OCI-LY3 (cell line): ENCODE measurements around the gene RACGAP1.
"Not testable (repeated sequence)": the region's sequence is repeated elsewhere in the genome, so short reads cannot be mapped to it uniquely, and the experiment has no call there.

ENCODE experiments used
- H2AFZ ChIP-seq: fragments of 200-600, 300-600 bp; shearing (Covaris generic); 2 replicates; pipeline ENCODE4 v1.6.0; 2014; ENCODE audit warnings: antibody characterized with exemption, low read depth, low read length
- H3K27ac ChIP-seq: fragments of 200-600, 300-600 bp; sonication (generic); 2 replicates; pipeline ENCODE4 v1.5.1; 2014; ENCODE audit warnings: mild to moderate bottlenecking, low read length, moderate library complexity, mixed read lengths
- H3K27me3 ChIP-seq: fragments of 200-600, 300-600 bp; sonication (generic); 2 replicates; pipeline ENCODE4 v1.6.1; 2014; ENCODE audit warnings: low read depth, low read length, mixed read lengths
- H3K36me3 ChIP-seq: fragments of 200-600, 300-600 bp; sonication (generic); replicated peaks from 2 replicates; pipeline ENCODE3; 2014; ENCODE audit warnings: low read depth, low read length, mixed read lengths
- H3K4me1 ChIP-seq: fragments of 300-600, 200-600 bp; sonication (generic); 2 replicates; pipeline ENCODE4 v1.6.1; 2014; ENCODE audit warnings: low read length, mixed read lengths
- H3K4me2 ChIP-seq: fragments of 200-600, 300-600 bp; sonication (generic); 2 replicates; pipeline ENCODE4 v1.6.1; 2014; ENCODE audit warnings: low read length, mixed read lengths
- H3K4me3 ChIP-seq: fragments of 300-600, 200-600 bp; sonication (generic); 2 replicates; pipeline ENCODE4 v1.5.1; 2014; ENCODE audit warnings: antibody characterized with exemption, mild to moderate bottlenecking, low read length, moderate library complexity
- H3K79me2 ChIP-seq: fragments of 300-600, 200-600 bp; shearing (Covaris generic); 2 replicates; pipeline ENCODE4 v1.6.1; 2014; ENCODE audit warnings: mild to moderate bottlenecking, low read length, mixed read lengths
- H3K9ac ChIP-seq: fragments of 300-600, 200-600 bp; shearing (Covaris generic); 2 replicates; pipeline ENCODE4 v1.6.0; 2014; ENCODE audit warnings: mild to moderate bottlenecking, low read length, moderate library complexity
- H3K9me3 ChIP-seq: fragments of 200-600, 300-600 bp; shearing (Covaris generic); 2 replicates; pipeline ENCODE4 v1.6.1; 2014; ENCODE audit warnings: low read length, mixed read lengths; ENCODE audit not compliant: insufficient read depth
- H4K20me1 ChIP-seq: fragments of 200-600, 300-600 bp; sonication (generic); 2 replicates; pipeline ENCODE4 v1.6.1; 2016; ENCODE audit warnings: low read length, mixed read lengths; ENCODE audit not compliant: insufficient read depth
- EZH2phosphoT487 ChIP-seq: fragments of 200-600 bp; shearing (Covaris generic); IDR thresholded peaks from 2 replicates; pipeline ENCODE4 v1.6.1; 2018; ENCODE audit warnings: antibody characterized with exemption, mixed run types, low read depth
- TF ChIP-seq, protein P1 (sequence below): fragments of 200-600, 300-600 bp; sonication (generic); IDR thresholded peaks from 2 replicates; pipeline ENCODE4 v1.5.1; 2014; ENCODE audit warnings: antibody characterized with exemption, low read length, low read depth

RACGAP1 gene

GRCh38 chr12:49987625-49988303 lies 37.5 kb downstream of the RACGAP1 start:
- no peak overlapping the region for H3K4me3 ChIP-seq
- TF ChIP-seq EZH2phosphoT487, result no peak
- TF ChIP-seq, protein P1, sequence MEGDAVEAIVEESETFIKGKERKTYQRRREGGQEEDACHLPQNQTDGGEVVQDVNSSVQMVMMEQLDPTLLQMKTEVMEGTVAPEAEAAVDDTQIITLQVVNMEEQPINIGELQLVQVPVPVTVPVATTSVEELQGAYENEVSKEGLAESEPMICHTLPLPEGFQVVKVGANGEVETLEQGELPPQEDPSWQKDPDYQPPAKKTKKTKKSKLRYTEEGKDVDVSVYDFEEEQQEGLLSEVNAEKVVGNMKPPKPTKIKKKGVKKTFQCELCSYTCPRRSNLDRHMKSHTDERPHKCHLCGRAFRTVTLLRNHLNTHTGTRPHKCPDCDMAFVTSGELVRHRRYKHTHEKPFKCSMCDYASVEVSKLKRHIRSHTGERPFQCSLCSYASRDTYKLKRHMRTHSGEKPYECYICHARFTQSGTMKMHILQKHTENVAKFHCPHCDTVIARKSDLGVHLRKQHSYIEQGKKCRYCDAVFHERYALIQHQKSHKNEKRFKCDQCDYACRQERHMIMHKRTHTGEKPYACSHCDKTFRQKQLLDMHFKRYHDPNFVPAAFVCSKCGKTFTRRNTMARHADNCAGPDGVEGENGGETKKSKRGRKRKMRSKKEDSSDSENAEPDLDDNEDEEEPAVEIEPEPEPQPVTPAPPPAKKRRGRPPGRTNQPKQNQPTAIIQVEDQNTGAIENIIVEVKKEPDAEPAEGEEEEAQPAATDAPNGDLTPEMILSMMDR, result no peak
- no peaks in the 10 kb centered on the region for H3K27me3 ChIP-seq
- no peak overlapping the region for H3K9ac ChIP-seq
- H2AFZ ChIP-seq, result no peak overlapping the region
- no peak overlapping the region for H3K27ac ChIP-seq
- H3K79me2 ChIP-seq, result no peaks in the 10 kb centered on the region
- H3K9me3 ChIP-seq, result no peaks in the 10 kb centered on the region
- H3K36me3 ChIP-seq, result peaks cover 43% of the 10 kb centered on the region
- H4K20me1 ChIP-seq, result no peaks in the 10 kb centered on the region
- H3K4me2 ChIP-seq, result no peak overlapping the region
- H3K4me1 ChIP-seq, result no peaks in the 10 kb centered on the region

DNA sequence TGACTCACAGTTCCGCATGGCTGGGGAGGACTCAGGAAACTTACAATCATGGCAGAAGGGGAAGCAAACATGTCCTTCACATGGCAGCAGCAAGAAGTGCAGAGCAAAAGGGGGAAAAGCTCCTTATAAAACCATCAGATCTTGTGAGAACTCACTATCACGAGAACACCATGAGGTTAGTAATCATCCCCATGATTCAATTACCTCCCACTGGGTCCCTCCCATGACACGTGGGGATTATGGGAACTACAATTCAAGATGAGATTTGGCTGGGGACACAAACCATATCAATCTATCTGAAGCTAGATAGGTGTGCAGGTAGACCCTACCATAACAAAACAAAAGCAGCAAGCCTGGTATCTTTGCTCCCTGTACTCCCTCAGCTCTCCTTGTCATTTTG lies 38.8 kb downstream of the RACGAP1 start:
- not testable (repeated sequence) for H2AFZ ChIP-seq, H3K4me1 ChIP-seq, H4K20me1 ChIP-seq, H3K9ac ChIP-seq, H3K27ac ChIP-seq, H3K79me2 ChIP-seq, H3K27me3 ChIP-seq, H3K4me2 ChIP-seq, H3K9me3 ChIP-seq, H3K4me3 ChIP-seq
- H3K36me3 ChIP-seq, result peaks cover 31% of the 10 kb centered on the region

- no peaks in the 10 kb centered on the region for H3K79me2 ChIP-seq
- no peak overlapping the region for H3K4me2 ChIP-seq
- no peaks in the 10 kb centered on the region for H3K4me1 ChIP-seq
Measured at GRCh38 chr12:49985981-49986380, 39.3 kb downstream of the RACGAP1 start.

DNA sequence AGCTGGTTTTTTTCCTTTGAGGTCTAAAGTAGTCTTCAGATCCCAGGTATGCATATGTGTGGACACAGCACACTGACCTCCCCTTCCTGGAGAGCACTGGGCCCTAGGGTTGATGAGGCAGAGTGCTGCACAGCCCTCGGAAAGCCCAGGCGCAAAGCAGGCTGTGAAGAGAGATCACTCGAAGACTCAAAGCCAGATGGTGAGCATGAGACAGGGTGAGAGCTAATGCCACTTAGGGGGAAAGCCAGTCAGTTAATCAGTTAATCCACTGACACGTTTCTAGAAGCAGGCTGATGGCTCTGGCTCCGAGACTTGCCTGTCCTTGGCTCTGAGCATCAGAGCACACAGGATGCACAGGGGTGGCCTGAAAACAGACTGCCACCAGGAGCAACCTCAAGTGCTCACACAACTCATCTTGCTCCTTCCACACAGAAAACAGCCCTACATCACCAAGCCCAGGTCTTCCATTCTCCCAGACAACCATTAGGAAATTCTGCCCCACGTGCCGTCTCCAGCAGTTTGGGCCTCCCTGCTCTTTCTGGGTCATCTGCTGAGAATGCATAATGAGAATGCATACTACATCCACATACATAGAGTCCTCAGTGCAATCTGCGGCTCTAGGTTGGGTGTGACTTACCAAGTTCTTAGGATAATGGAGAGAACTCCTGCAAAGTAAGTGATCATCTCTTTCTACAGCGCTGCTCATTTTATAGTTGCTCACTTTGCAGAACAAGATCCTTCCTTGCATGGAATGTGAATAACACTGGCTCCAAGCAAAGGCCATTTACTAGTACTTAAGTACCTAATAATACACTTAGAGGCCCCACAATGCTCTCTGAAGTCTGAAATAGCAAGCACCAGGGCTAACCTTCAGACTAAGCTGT lies 40.6 kb downstream of the RACGAP1 start:
- Histone ChIP-seq H3K27ac (no peak overlapping the region), H3K36me3 (peaks cover 23% of the 10 kb centered on the region), H3K4me3 (no peak overlapping the region), H3K4me2 (no peak overlapping the region), H4K20me1 (no peaks in the 10 kb centered on the region), H3K9me3 (no peaks in the 10 kb centered on the region), H3K9ac (no peak overlapping the region), H3K27me3 (no peaks in the 10 kb centered on the region), H3K4me1 (no peaks in the 10 kb centered on the region), H3K79me2 (no peaks in the 10 kb centered on the region), H2AFZ (no peak overlapping the region)
- TF ChIP-seq, protein P1, result no peak
- TF ChIP-seq EZH2phosphoT487, result no peak

More at GRCh38 chr12:49985981-49986380, 39.3 kb downstream of the RACGAP1 start:
- H3K36me3 ChIP-seq, result peaks cover 30% of the 10 kb centered on the region
- H3K4me3 ChIP-seq, result no peak overlapping the region
- no peaks in the 10 kb centered on the region for H3K9me3 ChIP-seq
- H4K20me1 ChIP-seq, result no peaks in the 10 kb centered on the region
- TF ChIP-seq, protein P1, result no peak
- no peak for TF ChIP-seq EZH2phosphoT487
- H2AFZ ChIP-seq, result no peak overlapping the region
- no peaks in the 10 kb centered on the region for H3K27me3 ChIP-seq
- no peak overlapping the region for H3K27ac ChIP-seq
- H3K9ac ChIP-seq, result no peak overlapping the region
